22Rv1 (cell line): Measurements from ENCODE around the gene RAB34.
"Not testable (repeated sequence)": the region's sequence is repeated elsewhere in the genome, so short reads cannot be mapped to it uniquely, and the experiment has no call there.

Experiments
- H3K27ac ChIP-seq: fragments of 450-650 bp; 2 replicates; pipeline ENCODE4 v1.5.1; 2017
- ZFX ChIP-seq: fragments of 450-650 bp; IDR thresholded peaks from 2 replicates; pipeline ENCODE4 v1.6.1; 2017; ENCODE audit warnings: antibody characterized with exemption, borderline replicate concordance
- TF ChIP-seq, protein P1 (sequence below): fragments of 450-650 bp; IDR thresholded peaks from 2 replicates; pipeline ENCODE4 v1.5.1; 2017; ENCODE audit warnings: mild to moderate bottlenecking

RAB34 gene

DNA sequence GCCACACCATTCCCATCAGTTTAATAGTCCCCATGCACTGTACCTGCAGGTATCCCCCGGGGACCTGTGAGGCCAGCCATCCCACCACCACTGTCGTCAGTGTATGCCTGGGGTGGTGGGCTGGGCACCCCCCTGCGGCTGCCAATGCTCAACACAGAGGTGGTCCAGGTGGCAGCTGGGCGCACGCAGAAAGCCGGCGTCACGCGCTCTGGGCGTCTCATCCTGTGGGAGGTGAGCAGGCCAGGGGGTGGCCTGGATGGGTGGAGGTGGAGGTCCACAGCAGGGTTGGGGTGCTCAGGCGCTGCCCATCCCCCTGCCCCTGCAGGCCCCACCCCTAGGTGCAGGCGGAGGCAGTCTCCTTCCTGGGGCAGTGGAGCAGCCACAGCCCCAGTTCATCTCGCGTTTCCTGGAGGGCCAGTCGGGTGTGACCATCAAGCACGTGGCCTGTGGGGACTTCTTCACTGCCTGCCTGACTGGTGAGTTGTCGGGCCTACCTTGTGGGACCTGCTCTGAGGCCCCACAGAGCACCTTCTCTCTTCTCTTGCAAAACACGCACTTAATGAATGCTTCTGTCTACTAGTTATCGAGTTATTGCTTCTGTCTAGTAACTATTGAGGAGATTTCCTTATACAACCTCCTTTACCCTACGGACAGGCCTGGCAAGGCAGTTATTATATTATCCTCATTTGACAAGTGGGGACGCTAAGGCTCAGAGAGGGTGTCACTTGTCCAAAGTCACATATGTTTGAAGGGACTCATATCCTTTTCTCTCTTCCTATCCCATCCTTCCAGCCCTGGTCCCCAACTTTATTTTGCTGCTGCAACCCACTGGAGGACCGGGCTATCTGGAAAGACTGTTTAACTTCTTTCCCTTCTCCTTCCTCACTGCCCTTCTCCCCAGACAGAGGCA is 20.4 kb upstream of the RAB34 start:
- no peak overlapping the region for H3K27ac ChIP-seq
- TF ChIP-seq, protein P1, sequence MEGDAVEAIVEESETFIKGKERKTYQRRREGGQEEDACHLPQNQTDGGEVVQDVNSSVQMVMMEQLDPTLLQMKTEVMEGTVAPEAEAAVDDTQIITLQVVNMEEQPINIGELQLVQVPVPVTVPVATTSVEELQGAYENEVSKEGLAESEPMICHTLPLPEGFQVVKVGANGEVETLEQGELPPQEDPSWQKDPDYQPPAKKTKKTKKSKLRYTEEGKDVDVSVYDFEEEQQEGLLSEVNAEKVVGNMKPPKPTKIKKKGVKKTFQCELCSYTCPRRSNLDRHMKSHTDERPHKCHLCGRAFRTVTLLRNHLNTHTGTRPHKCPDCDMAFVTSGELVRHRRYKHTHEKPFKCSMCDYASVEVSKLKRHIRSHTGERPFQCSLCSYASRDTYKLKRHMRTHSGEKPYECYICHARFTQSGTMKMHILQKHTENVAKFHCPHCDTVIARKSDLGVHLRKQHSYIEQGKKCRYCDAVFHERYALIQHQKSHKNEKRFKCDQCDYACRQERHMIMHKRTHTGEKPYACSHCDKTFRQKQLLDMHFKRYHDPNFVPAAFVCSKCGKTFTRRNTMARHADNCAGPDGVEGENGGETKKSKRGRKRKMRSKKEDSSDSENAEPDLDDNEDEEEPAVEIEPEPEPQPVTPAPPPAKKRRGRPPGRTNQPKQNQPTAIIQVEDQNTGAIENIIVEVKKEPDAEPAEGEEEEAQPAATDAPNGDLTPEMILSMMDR = no peak
- TF ChIP-seq ZFX = no peak

DNA sequence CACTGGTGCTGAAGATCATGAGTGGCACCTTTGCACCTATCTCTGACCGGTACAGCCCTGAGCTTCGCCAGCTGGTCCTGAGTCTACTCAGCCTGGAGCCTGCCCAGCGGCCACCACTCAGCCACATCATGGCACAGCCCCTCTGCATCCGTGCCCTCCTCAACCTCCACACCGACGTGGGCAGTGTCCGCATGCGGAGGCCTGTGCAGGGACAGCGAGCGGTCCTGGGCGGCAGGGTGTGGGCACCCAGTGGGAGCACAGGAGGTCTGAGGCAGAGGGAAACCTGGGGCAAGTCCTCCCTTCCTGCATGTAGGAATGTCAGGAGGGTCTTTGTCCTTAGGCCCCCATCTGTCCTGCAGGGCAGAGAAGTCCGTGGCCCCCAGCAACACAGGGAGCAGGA is 19.6 kb upstream of the RAB34 start:
- H3K27ac ChIP-seq = no peak overlapping the region
- TF ChIP-seq, protein P1 = no peak
- TF ChIP-seq ZFX = no peak

DNA sequence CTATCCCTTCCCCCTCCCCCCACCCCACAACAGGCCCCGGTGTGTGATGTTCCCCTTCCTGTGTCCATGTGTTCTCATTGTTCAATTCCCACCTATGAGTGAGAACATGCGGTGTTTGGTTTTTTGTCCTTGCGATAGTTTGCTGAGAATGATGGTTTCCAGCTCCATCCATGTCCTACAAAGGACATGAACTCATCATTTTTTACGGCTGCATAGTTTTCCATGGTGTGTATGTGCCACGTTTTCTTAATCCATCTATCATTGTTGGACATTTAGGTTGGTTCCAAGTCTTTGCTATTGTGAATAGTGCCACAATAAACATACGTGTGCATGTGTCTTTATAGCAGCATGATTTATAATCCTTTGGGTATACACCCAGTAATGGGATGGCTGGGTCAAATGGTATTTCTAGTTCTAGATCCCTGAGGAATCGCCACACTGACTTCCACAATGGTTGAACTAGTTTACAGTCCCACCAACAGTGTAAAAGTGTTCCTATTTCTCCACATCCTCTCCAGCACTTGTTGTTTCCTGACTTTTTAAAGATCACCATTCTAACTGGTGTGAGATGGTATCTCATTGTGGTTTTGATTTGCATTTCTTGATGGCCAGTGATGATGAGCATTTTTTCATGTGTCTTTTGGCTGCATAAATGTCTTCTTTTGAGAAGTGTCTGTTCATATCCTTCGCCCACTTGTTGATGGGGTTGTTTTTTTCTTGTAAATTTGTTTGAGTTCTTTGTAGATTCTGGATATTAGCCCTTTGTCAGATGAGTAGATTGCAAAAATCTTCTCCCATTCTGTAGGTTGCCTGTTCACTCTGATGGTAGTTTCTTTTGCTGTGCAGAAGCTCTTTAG is 18.5 kb upstream of the RAB34 start:
- not testable (repeated sequence) for H3K27ac ChIP-seq

DNA sequence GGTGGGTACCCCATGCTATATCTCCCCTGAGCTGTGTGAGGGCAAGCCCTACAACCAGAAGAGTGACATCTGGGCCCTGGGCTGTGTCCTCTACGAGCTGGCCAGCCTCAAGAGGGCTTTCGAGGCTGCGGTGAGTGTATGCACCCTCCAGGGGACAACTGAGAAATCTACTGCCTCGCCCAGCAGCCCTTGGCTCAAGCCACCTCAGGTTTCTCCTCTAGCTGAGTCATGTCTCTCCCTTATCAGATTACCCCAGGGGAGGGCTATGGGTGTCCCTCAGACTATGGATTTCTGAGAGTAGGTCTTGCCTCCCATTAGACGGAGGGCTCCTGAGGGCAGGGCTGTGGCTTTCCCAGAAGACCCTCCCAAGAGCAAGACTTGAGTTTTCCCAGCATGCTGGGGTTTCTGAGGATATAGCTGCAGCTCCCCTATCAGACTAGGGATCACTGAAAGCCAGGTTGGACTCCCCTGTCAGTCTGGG is 17.6 kb upstream of the RAB34 start:
- TF ChIP-seq ZFX = no peak
- H3K27ac ChIP-seq = no peak overlapping the region

DNA sequence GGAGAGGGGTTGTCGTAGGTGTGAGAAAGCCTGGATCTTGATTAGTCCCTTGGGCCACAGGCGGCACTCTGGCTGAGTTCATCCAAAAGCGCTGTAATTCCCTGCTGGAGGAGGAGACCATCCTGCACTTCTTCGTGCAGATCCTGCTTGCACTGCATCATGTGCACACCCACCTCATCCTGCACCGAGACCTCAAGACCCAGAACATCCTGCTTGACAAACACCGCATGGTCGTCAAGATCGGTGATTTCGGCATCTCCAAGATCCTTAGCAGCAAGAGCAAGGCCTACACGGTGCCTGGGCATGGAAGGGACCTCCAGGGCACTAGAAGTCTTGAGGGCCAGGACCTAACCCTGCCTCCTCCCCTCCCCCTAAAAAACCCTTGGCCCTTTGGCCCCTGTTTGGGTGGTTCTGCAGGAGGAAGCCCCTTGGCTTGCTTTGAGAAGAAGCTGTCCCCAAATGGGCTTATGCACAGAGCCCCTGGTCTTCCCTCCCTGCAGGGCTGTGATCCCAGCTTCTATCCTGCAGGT is 17.1 kb upstream of the RAB34 start:
- TF ChIP-seq, protein P1 = no peak
- TF ChIP-seq ZFX = no peak
- H3K27ac ChIP-seq = no peak overlapping the region

DNA sequence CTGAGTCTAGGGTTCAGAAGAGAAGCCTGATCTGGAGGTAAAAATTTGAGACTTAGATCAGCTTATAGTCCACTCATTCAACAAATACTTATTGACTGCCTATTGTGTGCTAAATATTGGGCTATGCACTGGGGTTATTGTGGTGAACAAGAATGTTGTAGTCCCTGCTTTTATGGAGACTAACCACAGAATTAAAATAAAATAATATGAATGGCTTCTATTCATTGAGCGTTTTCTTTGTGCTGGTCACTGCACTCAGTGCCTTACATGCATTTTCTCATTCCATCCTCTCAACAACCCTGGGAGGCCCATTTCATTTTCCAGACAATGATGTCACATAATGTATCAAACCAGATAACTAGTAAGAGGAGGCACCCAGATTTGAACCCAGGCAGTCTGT is 15.7 kb upstream of the RAB34 start:
- TF ChIP-seq, protein P1 = no peak
- TF ChIP-seq ZFX = no peak
- no peak overlapping the region for H3K27ac ChIP-seq

DNA sequence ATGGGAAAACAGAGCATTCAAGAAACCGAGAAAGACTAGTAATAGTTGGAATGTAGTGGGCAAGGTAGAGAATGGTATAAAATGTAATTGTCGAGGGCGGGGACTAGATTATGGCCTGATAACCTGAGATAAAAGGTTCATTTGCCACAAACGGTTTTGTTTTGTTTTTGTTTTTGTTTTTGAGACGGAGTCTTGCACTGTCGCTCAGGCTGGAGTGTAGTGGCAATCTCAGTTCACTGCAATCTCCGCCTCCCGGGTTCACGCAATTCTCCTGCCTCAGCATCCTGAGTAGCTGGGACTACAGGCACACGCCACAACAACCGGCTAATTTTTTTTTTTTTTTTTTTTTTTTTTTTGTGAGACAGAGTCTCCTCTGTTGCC is 12.3 kb upstream of the RAB34 start:
- H3K27ac ChIP-seq = peak overlapping the region; percentile 99
- TF ChIP-seq, protein P1 = no peak
- TF ChIP-seq ZFX = no peak
